HUDEP-2 (cell line): ENCODE results near the gene SIGMAR1.
"Not testable (repeated sequence)": the region's sequence is repeated elsewhere in the genome, so short reads cannot be mapped to it uniquely, and the experiment has no call there.

ENCODE experiments used
- DNase-seq, 76 experiments: peaks; one replicate each; lab custom pipeline; 2025; ENCODE audit not compliant: unreplicated experiment in 76 of 76; lab: John Stamatoyannopoulos, UW

SIGMAR1 gene

GRCh38 chr9:34655394-34655793 lies 17.8 kb upstream of the SIGMAR1 start:
- DNase-seq = no peak

GRCh38 chr9:34654323-34655051 lies 16.9 kb upstream of the SIGMAR1 start:
- no peak for DNase-seq

- DNase-seq = no peak
Measured at GRCh38 chr9:34653151-34654072, 15.8 kb upstream of the SIGMAR1 start.

- DNase-seq = no peak
Measured at GRCh38 chr9:34652602-34653000, 15.0 kb upstream of the SIGMAR1 start.

- peak in 72 of 76 experiments; percentile 48 to 97 (median 82) for DNase-seq
Measured at GRCh38 chr9:34651876-34652601, 14.5 kb upstream of the SIGMAR1 start, which contains the start of gene IL11RA. Gene IL11RA (plus strand): TSS chr9:34652185. CDS start chr9:34655218, 3,033 bp downstream.

- DNase-seq = no peak
Measured at GRCh38 chr9:34651321-34651720, 13.7 kb upstream of the SIGMAR1 start.

- DNase-seq = no peak
Measured at GRCh38 chr9:34650816-34651215, 13.2 kb upstream of the SIGMAR1 start.

GRCh38 chr9:34648673-34649072 lies 11.1 kb upstream of the SIGMAR1 start:
- DNase-seq = no peak

GRCh38 chr9:34647651-34648050 lies 10.1 kb upstream of the SIGMAR1 start:
- peak in 63 of 76 experiments; percentile 3 to 73 (median 42) for DNase-seq

- peak in 2 of 76 experiments; percentile 38 to 50 for DNase-seq
Measured at GRCh38 chr9:34647084-34647403, 9.5 kb upstream of the SIGMAR1 start.

GRCh38 chr9:34646211-34647083 lies 8.9 kb upstream of the SIGMAR1 start, which contains the start of gene GALT:
Gene GALT (plus strand): TSS chr9:34646675. CDS start chr9:34646705, 30 bp downstream.
- DNase-seq = peak in 74 of 76 experiments; percentile 54 to 97 (median 89)

- no peak for DNase-seq
Measured at GRCh38 chr9:34644766-34645314, 7.3 kb upstream of the SIGMAR1 start.

GRCh38 chr9:34642679-34643078 lies 5.1 kb upstream of the SIGMAR1 start:
- DNase-seq = no peak

- DNase-seq = not testable (repeated sequence)
Measured at GRCh38 chr9:34639322-34639721, 1.7 kb upstream of the SIGMAR1 start.

GRCh38 chr9:34638138-34638445 lies 505 bp upstream of the SIGMAR1 start:
- no peak for DNase-seq

- DNase-seq = peak in 16 of 76 experiments; percentile 11 to 68 (median 44)
Measured at GRCh38 chr9:34636791-34637355, 714 bp downstream of the SIGMAR1 start.

- DNase-seq = no peak
Measured at GRCh38 chr9:34635556-34635955, 2.0 kb downstream of the SIGMAR1 start.

- DNase-seq = no peak
Measured at GRCh38 chr9:34634551-34635248, 2.9 kb downstream of the SIGMAR1 start.
